Psoas muscle (tissue), 8 donors: Measurements from ENCODE around the gene ACR. TPM values are rescaled to one million over a fixed set of nuclear protein-coding genes. Genes with fewer than 3 reads are reported as not detected.

Experiments
- ATAC-seq, 4 donors: fragments of 200-7000 bp; cut with Tn5 transposase; one replicate each; pipeline ENCODE4 v1.9.1; 2020; ENCODE audit warnings: moderate library complexity in 3 of 4, mild to moderate bottlenecking in 2 of 4
- DNase-seq, 2 donors: peaks; one replicate each; pipeline ENCODE4 v3.0.0-alpha.2; 2020
- H3K27ac ChIP-seq: fragments of 200-600 bp; one replicate; pipeline ENCODE4 v1.8.0; 2022
- H3K27me3 ChIP-seq, 3 donors: fragments of 200-600 bp in 1 of 3; one replicate each; pipeline versions ENCODE4 v1.6.1 to v1.8.0; 2013 to 2022; ENCODE audit warnings: low read length in 2 of 3, mild to moderate bottlenecking in 2 of 3, moderate library complexity in 1 of 3; ENCODE audit not compliant: insufficient read depth in 3 of 3
- H3K36me3 ChIP-seq, 2 donors: fragments of 200-600 bp in 1 of 2; one replicate each; pipeline versions ENCODE4 v1.6.1 to v1.8.0; 2013 to 2022; ENCODE audit warnings: low read depth in 1 of 2, mild to moderate bottlenecking in 1 of 2, moderate library complexity in 1 of 2; ENCODE audit not compliant: insufficient read depth in 1 of 2
- H3K4me1 ChIP-seq: fragments of 200-600 bp; one replicate; pipeline ENCODE4 v1.8.0; 2022
- H3K4me3 ChIP-seq: fragments of 200-600 bp; one replicate; pipeline ENCODE4 v1.8.0; 2022; ENCODE audit warnings: mild to moderate bottlenecking
- H3K9me3 ChIP-seq: fragments of 200-600 bp; one replicate; pipeline ENCODE4 v1.8.0; 2022
- WGBS, 3 donors: extraction: QIAGEN DNeasy Blood & Tissue Kit; methylation state at CpG; one replicate each; pipeline versions ENCODE4 v1.1.6 to v1.1.7; 2013; 5-methylcytosine and 5-hydroxymethylcytosine counted together
- intact Hi-C, 2 donors: fragments of 100-400 bp; cut with DNase I; formaldehyde crosslinking; loops; one replicate each; pipeline versions ENCODE4 v1.11.0 to v1.14.2; 2022
- polyA plus RNA-seq, 3 donors: library from polyadenylated mRNA; stranded (reverse); fragments of 200-250 nt; gene quantifications; one replicate each; pipeline ENCODE4 v1.2.3, GENCODE V29; 2013
- total RNA-seq, 4 donors: library from RNA; stranded (reverse); fragmentation: NEBNext Ultra II Directional in 2 of 4; extraction: Animal tissue kit (Norgen Biotek cat#: 25700) in 2 of 4; gene quantifications; one replicate each; pipeline versions ENCODE4 v1.2.1 to v1.2.4, GENCODE V29; 2021 to 2023
- TF ChIP-seq, protein P1 (sequence below): fragments of 200-600 bp; IDR thresholded peaks from one replicate; pipeline ENCODE4 v1.8.0; 2022; ENCODE audit warnings: antibody characterized with exemption
- donor health status: healthy with polysubstance abuse.
- donor health status: DM: no; HTN: no; CAD: no; lungs with moderate emphysema.
- donor health status: Bipolar disorder and iron deficiency.
- donor health status: healthy.
- donor health status: DM: yes; HTN: yes; CAD: no.
- donor health status: DM: no; HTN: no; CAD: no.
- donor health status: DM: no; HTN: no; CAD: no.
- donor health status: DM: yes; HTN: yes; CAD: no.

ACR gene
- total and polyA plus RNA-seq, 7 donors: 0.10 to 0.82 (median 0.26) TPM; not detected in 2

DNA sequence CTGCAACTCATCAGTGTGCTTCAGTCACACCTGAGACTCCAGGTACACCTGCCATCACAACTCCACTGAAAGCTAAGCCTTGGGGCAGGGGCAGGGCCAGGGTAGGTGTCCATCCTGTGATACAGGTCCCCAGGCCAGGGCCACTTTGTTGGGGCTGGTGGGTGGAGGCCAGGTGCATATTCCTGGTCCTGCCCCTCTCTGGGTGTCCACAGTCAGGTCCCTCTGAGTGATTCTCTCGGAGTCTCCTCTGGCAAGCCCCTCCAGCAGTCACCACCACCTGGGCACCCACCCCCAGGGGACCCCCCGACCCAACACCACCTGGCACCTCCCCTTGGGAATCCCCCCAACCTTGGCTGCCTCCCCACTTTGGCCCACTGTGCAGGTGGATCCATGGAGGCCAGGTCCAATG lies 9.5 kb upstream of the ACR start:
- Histone ChIP-seq H3K9me3 (no peaks in the 10 kb centered on the region), H3K4me1 (no peaks in the 10 kb centered on the region), H3K27ac (no peak overlapping the region), H3K27me3 (peaks cover 0 to 13% (median 3%) of the 10 kb centered on the region in 3 donors), H3K36me3 (peaks cover 0 to 9% of the 10 kb centered on the region in 2 donors), H3K4me3 (no peak overlapping the region)
- ATAC-seq: no peak
- intact Hi-C loops: no loop called here
- WGBS, 3 donors: 74 to 77% (median 76%) methylated on average over 2 of the region's 2 CpGs
- TF ChIP-seq, protein P1, sequence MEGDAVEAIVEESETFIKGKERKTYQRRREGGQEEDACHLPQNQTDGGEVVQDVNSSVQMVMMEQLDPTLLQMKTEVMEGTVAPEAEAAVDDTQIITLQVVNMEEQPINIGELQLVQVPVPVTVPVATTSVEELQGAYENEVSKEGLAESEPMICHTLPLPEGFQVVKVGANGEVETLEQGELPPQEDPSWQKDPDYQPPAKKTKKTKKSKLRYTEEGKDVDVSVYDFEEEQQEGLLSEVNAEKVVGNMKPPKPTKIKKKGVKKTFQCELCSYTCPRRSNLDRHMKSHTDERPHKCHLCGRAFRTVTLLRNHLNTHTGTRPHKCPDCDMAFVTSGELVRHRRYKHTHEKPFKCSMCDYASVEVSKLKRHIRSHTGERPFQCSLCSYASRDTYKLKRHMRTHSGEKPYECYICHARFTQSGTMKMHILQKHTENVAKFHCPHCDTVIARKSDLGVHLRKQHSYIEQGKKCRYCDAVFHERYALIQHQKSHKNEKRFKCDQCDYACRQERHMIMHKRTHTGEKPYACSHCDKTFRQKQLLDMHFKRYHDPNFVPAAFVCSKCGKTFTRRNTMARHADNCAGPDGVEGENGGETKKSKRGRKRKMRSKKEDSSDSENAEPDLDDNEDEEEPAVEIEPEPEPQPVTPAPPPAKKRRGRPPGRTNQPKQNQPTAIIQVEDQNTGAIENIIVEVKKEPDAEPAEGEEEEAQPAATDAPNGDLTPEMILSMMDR: no peak
- DNase-seq: peak in 1 of 2 donors; percentile 42

DNA sequence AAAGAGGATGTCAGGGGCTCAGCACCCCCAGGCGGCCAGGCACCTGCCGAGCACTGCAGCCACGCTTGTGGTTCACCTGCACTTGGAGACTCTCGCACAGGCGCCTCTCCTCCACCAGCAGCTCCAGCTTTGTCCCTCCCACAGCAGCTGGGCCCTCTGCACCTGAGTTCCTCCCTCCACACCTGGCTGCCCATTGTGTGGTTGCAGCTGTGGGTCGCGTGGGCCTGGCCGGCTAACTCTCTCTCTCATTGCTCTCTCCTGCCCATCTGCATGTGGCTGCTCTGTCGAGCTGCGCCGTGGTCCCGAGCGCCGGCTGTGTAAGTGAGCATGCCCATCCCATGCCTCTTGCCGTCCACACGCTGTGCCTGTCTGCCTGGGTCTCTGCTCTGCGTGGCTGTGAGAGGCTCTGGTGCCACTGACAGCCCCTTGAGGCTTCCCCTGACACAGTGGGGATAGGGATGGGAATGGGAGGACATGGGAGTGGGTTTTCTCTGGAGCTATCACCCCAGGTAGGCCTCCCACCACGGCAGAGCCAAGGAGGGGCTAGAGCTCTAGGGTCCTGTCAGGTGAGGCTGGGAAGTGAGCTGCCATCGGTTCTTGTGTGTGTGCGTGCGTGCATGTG lies 8.5 kb upstream of the ACR start:
- WGBS, 3 donors: 85 to 86% (median 85%) methylated on average over 21 of the region's 21 CpGs
- DNase-seq: peak in 1 of 2 donors; percentile 34
- intact Hi-C loops: no loop called here
- TF ChIP-seq, protein P1: no peak
- H3K4me1 ChIP-seq: no peaks in the 10 kb centered on the region
- peaks cover 0 to 19% (median 3%) of the 10 kb centered on the region in 3 donors for H3K27me3 ChIP-seq
- peaks cover 0 to 9% of the 10 kb centered on the region in 2 donors for H3K36me3 ChIP-seq
- H3K4me3 ChIP-seq: no peak overlapping the region
- H3K9me3 ChIP-seq: no peaks in the 10 kb centered on the region
- no peak overlapping the region for H3K27ac ChIP-seq
- no peak for ATAC-seq

DNA sequence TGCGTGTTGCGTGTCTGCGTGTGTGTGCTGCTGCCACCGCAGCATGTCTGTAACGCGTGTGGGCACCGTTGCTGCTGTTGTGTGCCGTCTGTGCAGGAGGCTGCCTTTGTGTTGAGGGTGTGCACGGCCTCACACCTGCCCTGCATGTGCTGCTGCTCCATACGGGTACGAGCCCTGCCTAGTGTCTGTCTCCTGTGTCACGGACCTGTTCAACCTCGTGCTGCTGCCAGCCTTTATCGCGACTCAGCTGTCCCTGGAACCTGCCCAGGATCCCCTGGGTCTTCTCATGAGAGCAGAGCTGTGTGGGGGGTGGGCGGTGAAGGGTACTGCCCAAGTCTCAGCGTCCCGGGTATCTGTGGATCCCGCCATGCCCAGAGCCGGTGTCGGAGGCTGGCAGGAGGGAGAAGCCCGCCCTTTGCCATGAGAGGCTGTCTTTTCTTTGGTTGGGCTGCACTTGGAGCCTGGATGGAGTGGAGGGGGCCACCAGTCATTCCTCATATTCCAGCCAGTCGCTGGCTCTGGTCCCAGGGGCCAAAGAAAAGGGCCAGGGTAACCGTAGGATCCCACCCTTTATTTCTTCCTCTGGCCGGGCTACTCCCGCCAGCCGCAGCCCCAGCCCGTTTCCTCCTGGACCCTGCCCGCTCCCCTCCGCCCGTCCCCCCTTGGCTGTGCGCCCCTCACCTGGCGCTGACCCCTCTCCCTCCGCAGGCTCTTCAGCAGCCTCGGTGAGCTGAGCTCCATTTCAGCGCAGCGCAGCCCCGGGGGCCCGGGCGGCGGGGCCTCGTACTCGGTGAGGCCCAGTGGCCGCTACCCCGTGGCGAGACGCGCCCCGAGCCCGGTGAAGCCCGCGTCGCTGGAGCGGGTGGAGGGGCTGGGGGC lies 7.8 kb upstream of the ACR start:
- TF ChIP-seq, protein P1: no peak
- peak in 1 of 2 donors; percentile 46 for DNase-seq
- 61 to 67% (median 63%) methylated on average over 29 to 54 of the region's 54 CpGs for WGBS, 3 donors
- Histone ChIP-seq H3K4me1 (no peaks in the 10 kb centered on the region), H3K36me3 (peaks cover 0 to 9% of the 10 kb centered on the region in 2 donors), H3K27me3 (peaks cover 0 to 21% (median 3%) of the 10 kb centered on the region in 3 donors), H3K27ac (no peak overlapping the region), H3K4me3 (no peak overlapping the region), H3K9me3 (no peaks in the 10 kb centered on the region)
- intact Hi-C loops: no loop called here
- no peak for ATAC-seq

DNA sequence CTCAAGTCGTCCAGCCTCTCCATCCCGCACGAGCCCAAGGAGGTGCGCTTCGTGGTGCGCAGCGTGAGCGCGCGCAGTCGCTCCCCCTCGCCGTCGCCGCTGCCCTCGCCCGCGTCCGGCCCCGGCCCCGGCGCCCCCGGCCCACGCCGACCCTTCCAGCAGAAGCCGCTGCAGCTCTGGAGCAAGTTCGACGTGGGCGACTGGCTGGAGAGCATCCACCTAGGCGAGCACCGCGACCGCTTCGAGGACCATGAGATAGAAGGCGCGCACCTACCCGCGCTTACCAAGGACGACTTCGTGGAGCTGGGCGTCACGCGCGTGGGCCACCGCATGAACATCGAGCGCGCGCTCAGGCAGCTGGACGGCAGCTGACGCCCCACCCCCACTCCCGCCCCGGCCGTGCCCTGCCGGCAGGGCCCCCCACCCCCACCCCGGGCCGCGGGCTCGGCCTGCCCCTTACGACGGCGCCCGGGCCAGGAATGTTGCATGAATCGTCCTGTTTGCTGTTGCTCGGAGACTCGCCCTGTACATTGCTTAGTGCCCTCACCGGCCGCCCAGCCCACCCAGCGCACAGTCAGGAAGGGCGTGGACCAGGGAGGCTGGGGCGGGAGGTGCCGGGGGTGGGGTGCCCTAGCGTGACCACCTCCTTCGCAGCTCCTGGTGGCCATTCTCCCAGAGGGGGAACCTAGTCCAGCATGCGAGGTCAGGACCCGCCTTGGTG lies 6.9 kb upstream of the ACR start:
- Histone ChIP-seq H3K27me3 (peaks cover 0 to 21% (median 4%) of the 10 kb centered on the region in 3 donors), H3K36me3 (peaks cover 0 to 6% of the 10 kb centered on the region in 2 donors), H3K9me3 (no peaks in the 10 kb centered on the region), H3K4me3 (no peak overlapping the region), H3K4me1 (no peaks in the 10 kb centered on the region), H3K27ac (no peak overlapping the region)
- intact Hi-C loops: no loop called here
- TF ChIP-seq, protein P1: no peak
- ATAC-seq (peak in 1 of 4 donors; percentile 18), DNase-seq (peak in 1 of 2 donors; percentile 37)
- 46 to 57% (median 56%) methylated on average over 70 to 76 of the region's 76 CpGs for WGBS, 3 donors
